GM21723 (cell line): ENCODE measurements around the gene WNT3.

Experiments used
- ATAC-seq: cut with Tn5 transposase; IDR thresholded peaks from one replicate; pipeline ENCODE4 v1.9.1; 2021; ENCODE audit warnings: mild to moderate bottlenecking, moderate library complexity; ENCODE audit not compliant: unreplicated experiment

WNT3 gene

GRCh38 chr17:46739982-46740381, 78.5 kb downstream of the WNT3 start:
- ATAC-seq, result no peak

GRCh38 chr17:46738544-46738943, 79.9 kb downstream of the WNT3 start:
- no peak for ATAC-seq

DNA sequence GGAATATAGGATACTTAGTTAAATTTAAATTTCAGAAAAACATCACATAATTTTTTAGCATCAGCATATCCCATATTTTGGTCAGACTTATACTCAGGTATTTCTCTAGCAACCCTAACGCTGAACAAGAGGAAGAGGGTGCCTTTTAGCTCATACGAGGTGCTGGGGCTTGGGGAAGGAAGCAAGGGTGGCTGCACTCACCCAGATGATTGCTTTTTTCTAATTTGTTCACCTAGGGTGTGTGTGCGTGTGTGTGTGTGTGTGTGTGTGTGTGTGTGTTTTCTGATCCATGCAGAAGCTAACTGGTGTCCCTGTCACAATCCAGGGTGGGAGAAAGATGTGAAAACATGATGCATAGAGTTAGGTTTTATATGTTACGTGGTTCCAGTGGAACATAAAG, 81.2 kb downstream of the WNT3 start:
- no peak for ATAC-seq

DNA sequence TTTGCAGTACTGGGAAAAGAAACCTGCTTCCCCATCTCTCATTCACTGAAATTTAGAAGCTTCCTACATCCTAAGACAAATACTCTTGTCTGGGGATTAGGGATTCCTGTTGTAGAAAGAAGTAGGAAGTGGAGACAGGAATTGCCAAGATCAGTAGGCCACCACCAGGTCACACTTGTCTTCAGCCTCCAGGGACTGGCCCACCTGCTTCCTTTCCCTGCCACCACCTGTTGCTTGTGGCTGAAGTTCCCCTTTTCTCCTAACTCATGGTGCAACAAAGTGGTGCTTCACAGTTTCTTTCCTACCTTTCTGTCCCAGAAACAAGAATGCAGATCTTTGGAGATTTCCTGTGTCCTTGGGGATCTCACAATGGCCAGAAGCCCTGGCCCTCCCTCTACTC, 82.4 kb downstream of the WNT3 start:
- ATAC-seq, result no peak

- ATAC-seq, result no peak
Measured at GRCh38 chr17:46733837-46734475, 84.5 kb downstream of the WNT3 start.

- ATAC-seq, result no peak
Measured at GRCh38 chr17:46732754-46733398, 85.6 kb downstream of the WNT3 start.

DNA sequence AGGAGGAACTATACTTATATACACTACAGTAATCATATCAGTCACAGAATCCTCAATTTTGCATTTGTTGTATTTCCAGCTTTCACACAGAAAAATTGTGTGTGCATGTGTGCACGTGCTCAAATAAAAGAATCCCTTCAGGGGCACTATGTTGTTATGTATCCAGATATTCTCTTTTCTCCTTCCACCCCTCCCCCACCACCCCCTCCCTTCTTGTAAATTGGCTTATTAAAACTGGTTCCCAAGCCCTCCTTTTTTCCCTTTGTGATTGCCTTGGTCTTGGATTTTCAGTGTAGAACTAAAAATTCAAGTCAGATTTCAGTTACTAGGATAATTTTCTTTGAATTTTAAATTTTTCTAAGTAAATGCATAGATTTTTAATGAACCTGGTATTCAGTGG, 86.3 kb downstream of the WNT3 start:
- ATAC-seq, result no peak

DNA sequence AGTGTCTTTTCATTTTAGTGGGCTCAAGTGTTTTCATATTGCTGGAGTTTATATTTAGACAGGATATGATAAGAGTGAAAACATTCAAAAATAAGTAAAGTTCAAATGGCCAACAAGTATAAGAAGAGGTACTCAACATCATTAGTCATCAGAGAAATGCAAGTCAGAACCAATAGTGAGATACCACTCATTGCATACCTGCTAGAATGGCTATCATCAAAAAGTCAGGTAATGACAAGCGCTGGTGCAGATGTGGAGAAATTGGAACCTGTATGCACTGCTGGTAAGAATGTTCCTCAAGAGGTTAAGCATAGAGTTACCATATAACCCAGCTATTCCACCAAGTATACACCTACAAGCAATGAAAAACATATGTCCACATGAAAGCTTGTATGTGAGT, 87.8 kb downstream of the WNT3 start:
- ATAC-seq, result no peak

- ATAC-seq, result no peak
Measured at GRCh38 chr17:46730026-46730425, 88.5 kb downstream of the WNT3 start.

- ATAC-seq, result no peak
Measured at GRCh38 chr17:46727572-46728348, 90.7 kb downstream of the WNT3 start.

DNA sequence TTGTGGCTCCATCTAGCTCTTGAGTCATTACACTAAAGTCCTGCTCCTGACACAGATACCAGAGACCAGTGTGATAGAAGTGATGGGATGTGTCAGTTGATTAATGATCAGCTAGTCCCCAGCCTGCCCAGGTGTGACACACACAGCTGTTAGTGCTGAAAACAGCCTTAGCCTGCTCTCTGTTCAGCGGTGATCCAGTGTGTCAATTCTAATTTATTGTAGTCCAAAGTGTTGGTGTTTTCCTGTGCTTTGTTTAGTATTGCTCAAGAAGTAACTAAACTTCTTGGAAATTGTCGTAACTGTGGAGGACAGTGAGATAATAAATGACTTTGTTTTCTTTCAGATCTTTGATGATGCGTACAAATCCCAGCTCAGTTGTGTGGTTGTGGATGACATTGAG, 92.3 kb downstream of the WNT3 start:
- no peak for ATAC-seq

DNA sequence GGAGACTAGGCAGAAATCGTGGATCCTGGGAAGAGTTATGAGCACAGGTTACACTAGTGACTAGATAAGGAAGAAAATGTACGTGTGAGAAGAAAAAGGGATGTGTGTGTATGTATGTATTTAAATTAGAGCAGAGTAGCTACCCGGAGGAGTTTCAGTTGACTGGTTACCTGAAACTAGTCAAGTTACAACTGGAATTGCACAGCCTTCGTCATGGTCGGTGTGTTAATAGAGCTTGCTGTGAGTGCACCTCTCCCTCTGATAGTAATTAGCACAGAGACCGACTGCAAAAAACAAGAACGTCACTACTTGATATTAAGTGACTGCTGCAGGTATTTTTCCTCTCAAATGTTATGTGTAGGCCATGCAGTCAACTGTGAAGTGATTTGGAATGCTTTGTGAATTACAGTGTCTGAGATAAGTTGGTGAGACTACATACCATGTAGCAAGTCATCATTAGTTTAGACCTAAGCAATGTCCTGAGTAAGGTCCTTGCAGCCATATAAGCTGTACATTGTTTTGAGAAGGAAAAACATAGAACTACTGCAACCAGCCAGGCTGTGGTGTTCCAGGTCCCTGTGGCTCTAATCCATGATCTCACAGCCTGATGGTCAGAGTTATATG, 95.7 kb downstream of the WNT3 start:
- ATAC-seq, result no peak

DNA sequence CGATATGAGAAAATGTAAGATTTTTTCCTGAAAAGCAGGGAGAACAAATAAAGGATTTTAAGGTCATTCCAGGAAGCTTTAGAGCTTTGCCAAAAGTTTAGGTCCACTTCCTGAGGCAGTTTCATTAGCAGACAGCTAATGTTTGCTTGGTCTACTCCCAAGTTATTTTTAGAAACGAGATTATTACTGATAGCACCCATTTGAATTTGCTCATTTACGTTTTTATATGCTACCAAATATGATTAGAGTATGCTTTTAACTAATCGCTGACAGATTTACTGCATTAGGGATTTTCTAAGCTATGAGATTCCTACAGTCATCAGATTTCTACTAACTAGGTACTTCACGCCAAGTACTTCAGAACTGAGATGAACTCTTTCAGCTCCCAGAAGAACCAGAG, 98.1 kb downstream of the WNT3 start:
- no peak for ATAC-seq

- ATAC-seq, result no peak
Measured at GRCh38 chr17:46719891-46720290, 98.6 kb downstream of the WNT3 start.

GRCh38 chr17:46717999-46718398, 100.5 kb downstream of the WNT3 start:
- no peak for ATAC-seq
